Neuronal stem cell (in vitro differentiated cells): ENCODE measurements around the gene POLR2C.

Source experiments
- DNase-seq: peaks from one replicate; pipeline ENCODE4 v3.0.0-alpha.2; 2013; ENCODE audit warnings: low spot score
- H2AFZ ChIP-seq: one replicate; pipeline ENCODE4 v1.6.1; 2013; ENCODE audit warnings: mild to moderate bottlenecking, low read length, inconsistent platforms
- H2AK5ac ChIP-seq: 2 replicates; pipeline ENCODE4 v1.6.1; 2013; ENCODE audit warnings: low read depth, mild to moderate bottlenecking, inconsistent platforms, low read length, moderate library complexity, mixed read lengths
- H2BK120ac ChIP-seq: 2 replicates; pipeline ENCODE4 v1.6.1; 2013; ENCODE audit warnings: low read depth, mild to moderate bottlenecking, inconsistent platforms, low read length, moderate library complexity, mixed read lengths
- H2BK12ac ChIP-seq: one replicate; pipeline ENCODE4 v1.6.1; 2013; ENCODE audit warnings: low read length, inconsistent platforms
- H2BK15ac ChIP-seq: 2 replicates; pipeline ENCODE4 v1.6.1; 2013; ENCODE audit warnings: mild to moderate bottlenecking, low read length, inconsistent platforms, mixed read lengths
- H2BK5ac ChIP-seq: one replicate; pipeline ENCODE4 v1.6.1; 2013; ENCODE audit warnings: inconsistent platforms, mild to moderate bottlenecking, low read length, moderate library complexity
- H3K14ac ChIP-seq: one replicate; pipeline ENCODE4 v1.6.1; 2013; ENCODE audit warnings: low read length, inconsistent platforms
- H3K18ac ChIP-seq: 2 replicates; pipeline ENCODE4 v1.6.1; 2013; ENCODE audit warnings: low read length, inconsistent platforms
- H3K23ac ChIP-seq: 2 replicates; pipeline ENCODE4 v1.6.1; 2013; ENCODE audit warnings: low read depth, mild to moderate bottlenecking, mixed read lengths, low read length, inconsistent platforms; ENCODE audit not compliant: poor library complexity
- H3K27ac ChIP-seq: replicated peaks from 3 replicates; pipeline ENCODE4 v1.5.1; 2013; ENCODE audit warnings: low read length, inconsistent platforms
- H3K27me3 ChIP-seq, 3 experiments: 2 replicates each; pipeline ENCODE4 v1.6.1; 2013; ENCODE audit warnings: low read length in 3 of 3, mild to moderate bottlenecking in 2 of 3, inconsistent platforms in 1 of 3, low read depth in 1 of 3, mixed read lengths in 1 of 3, moderate library complexity in 1 of 3; ENCODE audit not compliant: control insufficient read depth in 3 of 3, insufficient read depth in 3 of 3
- H3K36me3 ChIP-seq, 2 donors: replicated peaks in 1 of 2; 2 replicates each; pipeline ENCODE4 v1.6.1; 2013; ENCODE audit warnings: low read length in 2 of 2; ENCODE audit not compliant: control insufficient read depth in 2 of 2, insufficient read depth in 2 of 2
- H3K4ac ChIP-seq: 2 replicates; pipeline ENCODE4 v1.6.1; 2013; ENCODE audit warnings: inconsistent platforms, mild to moderate bottlenecking, low read length, moderate library complexity
- H3K4me1 ChIP-seq, 2 donors: 1 replicate in 1 of 2; 2 replicates in 1 of 2; pipeline ENCODE4 v1.6.1; 2013; ENCODE audit warnings: low read length in 2 of 2, low read depth in 1 of 2; ENCODE audit not compliant: control insufficient read depth in 2 of 2, insufficient read depth in 1 of 2
- H3K4me2 ChIP-seq: one replicate; pipeline ENCODE4 v1.6.1; 2013; ENCODE audit warnings: mild to moderate bottlenecking, low read length, inconsistent platforms; ENCODE audit not compliant: insufficient read depth, poor library complexity, severe bottlenecking
- H3K4me3 ChIP-seq, 2 donors: 2 replicates each; pipeline ENCODE4 v1.5.1; 2013; ENCODE audit warnings: low read length in 2 of 2, mild to moderate bottlenecking in 2 of 2, inconsistent platforms in 1 of 2, moderate library complexity in 1 of 2
- H3K79me1 ChIP-seq: one replicate; pipeline ENCODE4 v1.6.1; 2013; ENCODE audit warnings: low read depth, mild to moderate bottlenecking, inconsistent platforms, low read length, moderate library complexity
- H3K9ac ChIP-seq: one replicate; pipeline ENCODE4 v1.6.1; 2013; ENCODE audit warnings: mild to moderate bottlenecking, low read depth, low read length, inconsistent platforms; ENCODE audit not compliant: poor library complexity
- H3K9me3 ChIP-seq, 2 donors: replicated peaks in 1 of 2; 2 replicates each; pipeline versions ENCODE3 to v1.6.1; 2013; ENCODE audit warnings: low read length in 2 of 2, mild to moderate bottlenecking in 2 of 2, inconsistent platforms in 1 of 2, low read depth in 1 of 2, mixed read lengths in 1 of 2, moderate library complexity in 1 of 2; ENCODE audit not compliant: control insufficient read depth in 2 of 2, insufficient read depth in 1 of 2
- H4K8ac ChIP-seq: one replicate; pipeline ENCODE4 v1.6.1; 2013; ENCODE audit warnings: low read depth, mild to moderate bottlenecking, inconsistent platforms, low read length, moderate library complexity
- H4K91ac ChIP-seq: one replicate; pipeline ENCODE4 v1.6.1; 2013; ENCODE audit warnings: low read length, low read depth, mild to moderate bottlenecking, inconsistent platforms; ENCODE audit not compliant: poor library complexity
- WGBS, 2 donors: extraction: QIAGEN DNeasy Blood & Tissue Kit; methylation state at CpG; one replicate each; pipeline ENCODE4 v1.1.7; 2013; ENCODE audit warnings: missing lambda C conversion rate in 2 of 2, mixed read lengths in 1 of 2; ENCODE audit not compliant: insufficient read length in 2 of 2, insufficient replicate concordance in 1 of 2; ENCODE audit errors: extremely low coverage in 2 of 2; 5-methylcytosine and 5-hydroxymethylcytosine counted together

The POLR2C gene

GRCh38 chr16:57478396-57479204 is 16.1 kb downstream of the POLR2C start:
- no peak overlapping the region for H3K27ac ChIP-seq
- no peak overlapping the region for H4K91ac ChIP-seq
- H3K23ac ChIP-seq, result peak overlapping the region; percentile 81
- H3K14ac ChIP-seq, result no peak overlapping the region
- H3K4ac ChIP-seq, result peak overlapping the region; percentile 4
- DNase-seq, result no peak
- H4K8ac ChIP-seq, result no peak overlapping the region
- peak overlapping the region; percentile 46 to 62 for H3K4me3 ChIP-seq
- H3K9me3 ChIP-seq, result no peaks in the 10 kb centered on the region
- H2AFZ ChIP-seq, result peak overlapping the region; percentile 87
- H2BK5ac ChIP-seq, result no peak overlapping the region
- H3K27me3 ChIP-seq, result peaks cover 0 to 7% (median 0%) of the 10 kb centered on the region in 3 experiments
- peak overlapping the region; percentile 64 for H3K9ac ChIP-seq
- H3K4me1 ChIP-seq, result peaks cover 33 to 35% of the 10 kb centered on the region in 2 donors
- peak overlapping the region; percentile 86 for H3K18ac ChIP-seq
- no peak overlapping the region for H2BK120ac ChIP-seq
- peak overlapping the region; percentile 66 for H3K4me2 ChIP-seq
- no peak overlapping the region for H2BK15ac ChIP-seq
- peak overlapping the region; percentile 87 for H2AK5ac ChIP-seq
- 100% methylated on average over 3 of the region's 15 CpGs; no CpG with 5 or more reads in 1 of the 2 donors for WGBS, 2 donors
- H2BK12ac ChIP-seq, result peak overlapping the region; percentile 14
- H3K36me3 ChIP-seq, result peaks cover 5 to 8% of the 10 kb centered on the region in 2 donors
- peaks cover 7% of the 10 kb centered on the region for H3K79me1 ChIP-seq

DNA sequence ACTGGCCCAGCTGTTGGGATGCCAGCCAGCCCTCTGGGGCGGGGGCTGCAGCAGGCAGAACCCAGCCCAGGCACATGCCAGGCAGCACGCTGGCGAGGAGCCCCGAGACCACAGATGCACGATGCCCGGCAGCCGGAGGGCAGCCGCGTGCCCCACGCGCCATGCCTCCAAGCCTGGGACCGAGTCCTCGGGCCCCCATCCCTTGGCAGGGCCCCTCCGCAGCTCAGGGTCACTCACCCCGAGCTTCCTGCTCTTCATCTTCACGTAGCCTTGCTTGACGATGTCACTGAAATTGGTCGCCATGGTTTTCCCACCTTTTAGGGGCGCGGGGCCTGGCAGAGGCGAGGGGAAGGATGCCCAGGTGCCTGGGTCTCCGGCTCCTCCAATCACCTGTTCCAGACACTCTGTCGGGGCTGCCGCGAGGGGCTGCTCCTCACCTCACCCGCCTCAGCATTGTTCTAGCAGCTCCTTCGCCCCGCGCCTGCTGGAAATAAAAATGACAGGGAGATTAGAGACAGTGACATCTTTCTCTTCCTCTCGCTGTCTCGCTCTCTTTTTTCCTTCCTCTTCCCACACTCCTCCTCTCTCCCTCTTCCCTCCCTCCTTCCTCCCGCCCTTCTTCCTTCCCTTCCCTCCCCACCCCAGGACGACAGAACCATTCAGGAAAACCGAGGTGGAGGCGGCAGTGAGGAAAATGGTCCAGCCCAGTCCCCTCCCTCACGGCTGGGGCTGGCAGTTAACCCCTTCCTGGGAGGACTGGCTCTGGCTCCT is 16.9 kb downstream of the POLR2C start:
- Histone ChIP-seq H3K4me2 (peak overlapping the region; percentile 66), H3K27me3 (peaks cover 0 to 12% (median 0%) of the 10 kb centered on the region in 3 experiments), H2BK5ac (no peak overlapping the region), H3K4me3 (peak overlapping the region; percentile 46 to 62), H3K18ac (peak overlapping the region; percentile 93), H3K4ac (peak overlapping the region; percentile 4), H2BK15ac (peak overlapping the region; percentile 73), H2AFZ (peak overlapping the region; percentile 87), H3K36me3 (peaks cover 0 to 4% of the 10 kb centered on the region in 2 donors), H2BK120ac (no peak overlapping the region), H2AK5ac (peak overlapping the region; percentile 87), H4K8ac (no peak overlapping the region), H3K27ac (no peak overlapping the region), H3K79me1 (peaks cover 13% of the 10 kb centered on the region), H3K9ac (peak overlapping the region; percentile 64), H3K4me1 (peaks cover 33 to 35% of the 10 kb centered on the region in 2 donors), H4K91ac (no peak overlapping the region), H3K14ac (no peak overlapping the region), H3K9me3 (no peaks in the 10 kb centered on the region), H3K23ac (peak overlapping the region; percentile 81), H2BK12ac (peak overlapping the region; percentile 14)
- WGBS, 2 donors, result no CpG with 5 or more reads among the region's 36 CpGs
- no peak for DNase-seq

DNA sequence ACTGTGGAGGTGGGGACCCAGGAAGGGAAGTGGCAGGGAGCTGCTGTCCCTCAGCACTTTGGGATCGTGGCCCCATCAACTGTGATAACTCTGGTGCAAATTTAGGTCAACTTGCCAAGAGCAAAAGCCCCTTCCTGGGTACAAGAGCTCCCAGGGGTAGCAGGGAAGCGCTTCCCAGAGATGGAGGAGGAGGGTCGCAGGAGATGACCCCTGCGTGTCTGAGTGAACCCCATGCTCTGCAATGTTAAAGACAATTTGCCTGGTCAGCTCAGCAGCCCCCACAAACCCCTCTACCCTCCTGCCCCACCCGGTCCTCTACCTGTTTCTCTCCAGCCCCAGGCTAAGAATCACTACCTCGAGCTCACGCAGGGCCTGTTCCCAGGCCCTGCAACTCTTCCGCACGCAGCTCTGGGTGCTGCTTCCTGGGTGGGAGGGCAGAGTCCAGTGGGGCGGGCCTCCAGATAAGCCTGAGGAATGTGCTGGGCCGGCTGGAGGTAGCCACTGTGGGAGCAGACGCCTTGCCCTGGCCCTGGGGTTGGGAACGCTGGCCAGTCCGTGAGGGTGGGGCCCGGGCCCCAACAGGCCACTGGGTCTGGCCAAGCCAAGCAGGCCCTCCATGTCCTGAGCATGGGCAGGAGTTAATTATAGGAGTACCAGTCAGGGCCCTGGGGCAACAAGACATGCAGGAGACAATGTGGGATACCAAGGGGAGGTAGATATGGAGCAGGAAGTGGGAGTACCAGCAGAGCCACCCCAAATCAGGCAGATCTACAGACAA is 17.7 kb downstream of the POLR2C start:
- no peak overlapping the region for H3K23ac ChIP-seq
- H3K27ac ChIP-seq, result peak overlapping the region; percentile 8
- H4K8ac ChIP-seq, result no peak overlapping the region
- no peak for DNase-seq
- no peak overlapping the region for H4K91ac ChIP-seq
- H3K36me3 ChIP-seq, result no peaks in the 10 kb centered on the region
- no peaks in the 10 kb centered on the region for H3K9me3 ChIP-seq
- H2BK15ac ChIP-seq, result peak overlapping the region; percentile 100
- H3K14ac ChIP-seq, result no peak overlapping the region
- H3K9ac ChIP-seq, result peak overlapping the region; percentile 1
- peak overlapping the region; percentile 5 for H2BK12ac ChIP-seq
- peak overlapping the region; percentile 46 to 62 for H3K4me3 ChIP-seq
- H3K4ac ChIP-seq, result no peak overlapping the region
- H2AK5ac ChIP-seq, result peak overlapping the region; percentile 49
- H3K4me1 ChIP-seq, result peaks cover 33 to 36% of the 10 kb centered on the region in 2 donors
- H3K18ac ChIP-seq, result peak overlapping the region; percentile 93
- peaks cover 13% of the 10 kb centered on the region for H3K79me1 ChIP-seq
- H3K27me3 ChIP-seq, result peaks cover 0 to 19% (median 0%) of the 10 kb centered on the region in 3 experiments
- no CpG with 5 or more reads among the region's 15 CpGs for WGBS, 2 donors
- no peak overlapping the region for H2BK120ac ChIP-seq
- peak overlapping the region; percentile 66 for H3K4me2 ChIP-seq
- peak overlapping the region; percentile 63 for H2BK5ac ChIP-seq
- H2AFZ ChIP-seq, result peak overlapping the region; percentile 87
